ACC112 (cell line): ENCODE results near the gene ETFDH.
"Not testable (repeated sequence)": the region's sequence is repeated elsewhere in the genome, so short reads cannot be mapped to it uniquely, and the experiment has no call there.

Experiments used
- H2AFZ ChIP-seq: fragments of 200-600 bp; sonication (generic); one replicate; pipeline ENCODE4 v1.6.0; 2017; ENCODE audit warnings: antibody characterized with exemption, low read length; ENCODE audit not compliant: unreplicated experiment
- H3K27ac ChIP-seq: fragments of 200-600 bp; sonication (generic); 2 replicates; pipeline ENCODE4 v1.5.1; 2014; ENCODE audit warnings: low read depth, mild to moderate bottlenecking, antibody characterized with exemption, low read length, moderate library complexity
- H3K27me3 ChIP-seq: fragments of 200-600 bp; sonication (generic); 2 replicates; pipeline ENCODE4 v1.6.1; 2014; ENCODE audit warnings: mild to moderate bottlenecking, antibody characterized with exemption, low read length, moderate library complexity, mixed read lengths; ENCODE audit not compliant: insufficient read depth
- H3K36me3 ChIP-seq: fragments of 200-600 bp; sonication (generic); 2 replicates; pipeline ENCODE4 v1.6.1; 2016; ENCODE audit warnings: mild to moderate bottlenecking, antibody characterized with exemption, low read length, moderate library complexity, mixed read lengths; ENCODE audit not compliant: insufficient read depth
- H3K4me1 ChIP-seq: fragments of 200-600 bp; sonication (generic); one replicate; pipeline ENCODE4 v1.6.1; 2016; ENCODE audit warnings: low read length, mixed read lengths; ENCODE audit not compliant: insufficient read depth, unreplicated experiment, control insufficient read depth
- H3K4me3 ChIP-seq: fragments of 200-600 bp; sonication (generic); 2 replicates; pipeline ENCODE4 v1.5.1; 2014; ENCODE audit warnings: mild to moderate bottlenecking, low read depth, low read length
- H3K79me2 ChIP-seq: fragments of 200-600 bp; sonication (generic); one replicate; pipeline ENCODE4 v1.6.0; 2016; ENCODE audit warnings: low read length; ENCODE audit not compliant: control insufficient read depth, unreplicated experiment, insufficient read depth

ETFDH gene

DNA sequence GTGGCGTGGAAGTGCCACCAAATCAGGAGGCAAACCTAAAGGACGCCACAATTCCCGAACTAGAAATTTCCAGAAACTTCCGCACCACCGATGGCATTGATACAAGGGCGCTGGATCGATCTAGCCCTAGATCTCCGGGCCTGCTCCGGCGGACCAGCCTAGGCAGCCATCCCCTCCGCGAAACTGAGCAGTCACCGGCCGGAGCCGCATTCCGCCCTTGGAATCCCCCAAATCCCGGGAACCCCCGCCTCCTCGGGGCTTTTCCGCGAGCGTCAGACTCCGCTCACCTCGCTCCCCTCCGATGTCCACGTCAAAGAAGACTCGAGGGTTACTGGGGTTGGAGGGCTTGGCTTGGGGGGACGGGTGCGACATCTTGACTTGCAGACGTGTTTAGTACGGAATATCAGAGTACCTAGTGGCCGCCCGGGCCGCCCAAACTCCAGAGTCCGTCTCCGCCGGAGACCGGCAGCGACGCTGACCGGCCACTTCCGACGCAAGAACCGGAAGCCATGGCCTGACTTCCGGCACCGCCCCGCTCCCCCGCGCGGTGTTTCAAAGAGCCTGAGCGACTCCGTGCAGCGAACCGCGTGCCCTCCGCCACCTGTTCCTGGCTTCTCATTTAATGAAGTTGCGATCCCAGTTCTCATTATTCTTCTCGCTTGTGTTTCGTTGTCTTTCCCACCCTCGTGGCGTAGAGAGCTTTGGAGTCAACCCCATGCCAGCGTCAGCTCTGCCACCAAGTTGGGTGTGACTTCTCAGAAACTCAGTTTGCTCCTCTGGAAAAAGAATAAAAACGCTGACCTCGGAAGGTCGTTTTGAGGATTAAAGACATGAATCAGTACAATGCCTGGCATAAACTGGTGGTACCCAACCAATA is 51.1 kb downstream of the ETFDH start, which contains the start of gene PPID:
PPID (minus strand) TSS at position 480 of the 877 bp plus-strand sequence; CDS start at position 372, 108 bp downstream.
- H3K27me3 ChIP-seq: 0 out of 2 replicates have a peak, but pooled peaks cover 1% of the 10 kb centered on the region
- peak within 1 kb of the TSS; percentile 98 for H2AFZ ChIP-seq
- peak within 1 kb of the TSS; percentile 80 for H3K4me3 ChIP-seq
- H3K27ac ChIP-seq: peak within 1 kb of the TSS; percentile 77
- H3K79me2 ChIP-seq: peaks cover 23% of the 10 kb centered on the region
- H3K4me1 ChIP-seq: no peaks in the 10 kb centered on the region
- peaks cover 17% of the 10 kb centered on the region for H3K36me3 ChIP-seq

DNA sequence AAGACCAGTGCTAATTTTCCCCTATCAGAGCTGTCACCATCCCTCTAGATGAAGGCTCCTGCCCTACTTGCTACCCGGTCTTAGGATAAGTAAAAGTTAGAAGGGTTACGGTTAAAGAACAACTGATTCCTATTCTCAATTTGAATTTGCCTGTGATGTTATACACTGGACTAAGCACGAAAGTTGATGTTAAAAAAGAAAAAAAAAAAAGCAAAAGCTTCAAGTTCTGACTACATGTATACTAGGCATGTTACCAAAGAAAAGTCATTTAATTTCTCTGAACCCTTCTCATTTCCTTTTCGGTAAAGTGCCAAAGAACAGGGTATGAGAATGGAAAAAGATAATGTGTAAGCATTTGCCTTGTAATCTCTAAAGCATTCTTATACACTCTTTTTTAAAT is 52.5 kb downstream of the ETFDH start:
- Histone ChIP-seq H3K36me3 (peaks cover 5% of the 10 kb centered on the region), H3K27ac (no peak overlapping the region), H2AFZ (no peak overlapping the region), H3K4me3 (no peak overlapping the region), H3K27me3 (0 out of 2 replicates have a peak, but pooled peaks cover 6% of the 10 kb centered on the region), H3K4me1 (peaks cover under 1% of the 10 kb centered on the region), H3K79me2 (peaks cover 23% of the 10 kb centered on the region)

DNA sequence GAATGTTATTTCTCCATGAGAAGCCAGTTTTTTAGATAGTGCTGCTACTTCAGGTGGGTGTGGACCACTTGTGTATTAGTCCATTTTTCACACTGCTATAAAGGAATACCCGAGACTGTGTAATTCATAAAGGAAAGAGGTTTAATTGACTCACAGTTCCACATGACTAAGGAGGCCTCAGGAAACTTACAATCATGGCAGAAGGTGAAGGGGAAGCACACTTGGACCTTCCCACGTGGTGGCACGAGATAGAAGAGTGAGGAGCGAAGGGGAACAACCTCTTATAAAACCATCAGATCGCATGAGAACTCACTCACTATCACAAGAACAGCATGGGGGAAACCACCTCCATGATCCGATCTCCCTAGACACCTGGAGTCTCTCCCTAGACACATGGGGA is 54.5 kb downstream of the ETFDH start:
- Histone ChIP-seq H3K4me1 (peaks cover 3% of the 10 kb centered on the region), H3K27me3 (0 out of 2 replicates have a peak, but pooled peaks cover 6% of the 10 kb centered on the region), H3K36me3 (no peaks in the 10 kb centered on the region), H3K27ac (no peak overlapping the region), H3K4me3 (no peak overlapping the region), H3K79me2 (peaks cover 15% of the 10 kb centered on the region), H2AFZ (no peak overlapping the region)

DNA sequence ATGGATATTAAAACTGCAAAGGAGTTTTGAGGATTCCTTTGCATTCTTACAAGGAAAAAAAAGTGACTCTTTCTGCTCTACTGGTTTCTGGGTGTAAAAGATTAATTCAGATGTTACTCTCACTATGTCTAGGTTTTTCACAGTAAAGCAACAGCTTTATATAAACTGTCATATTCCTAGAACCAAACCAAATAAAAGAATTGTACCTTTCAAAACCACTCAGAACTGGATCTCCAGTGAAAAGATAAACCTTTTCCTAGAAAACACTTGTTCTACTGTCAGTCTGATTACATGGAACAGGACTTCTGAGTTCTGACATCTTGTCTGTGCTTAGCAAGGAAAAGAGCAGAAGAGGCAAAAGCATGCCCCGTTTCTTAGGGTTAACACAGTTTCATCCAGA is 56.1 kb downstream of the ETFDH start:
- peaks cover 3% of the 10 kb centered on the region for H3K4me1 ChIP-seq
- no peaks in the 10 kb centered on the region for H3K79me2 ChIP-seq
- H3K36me3 ChIP-seq: no peaks in the 10 kb centered on the region
- 0 out of 2 replicates have a peak, but pooled peaks cover 6% of the 10 kb centered on the region for H3K27me3 ChIP-seq
- no peak overlapping the region for H3K4me3 ChIP-seq
- H2AFZ ChIP-seq: no peak overlapping the region
- H3K27ac ChIP-seq: no peak overlapping the region

DNA sequence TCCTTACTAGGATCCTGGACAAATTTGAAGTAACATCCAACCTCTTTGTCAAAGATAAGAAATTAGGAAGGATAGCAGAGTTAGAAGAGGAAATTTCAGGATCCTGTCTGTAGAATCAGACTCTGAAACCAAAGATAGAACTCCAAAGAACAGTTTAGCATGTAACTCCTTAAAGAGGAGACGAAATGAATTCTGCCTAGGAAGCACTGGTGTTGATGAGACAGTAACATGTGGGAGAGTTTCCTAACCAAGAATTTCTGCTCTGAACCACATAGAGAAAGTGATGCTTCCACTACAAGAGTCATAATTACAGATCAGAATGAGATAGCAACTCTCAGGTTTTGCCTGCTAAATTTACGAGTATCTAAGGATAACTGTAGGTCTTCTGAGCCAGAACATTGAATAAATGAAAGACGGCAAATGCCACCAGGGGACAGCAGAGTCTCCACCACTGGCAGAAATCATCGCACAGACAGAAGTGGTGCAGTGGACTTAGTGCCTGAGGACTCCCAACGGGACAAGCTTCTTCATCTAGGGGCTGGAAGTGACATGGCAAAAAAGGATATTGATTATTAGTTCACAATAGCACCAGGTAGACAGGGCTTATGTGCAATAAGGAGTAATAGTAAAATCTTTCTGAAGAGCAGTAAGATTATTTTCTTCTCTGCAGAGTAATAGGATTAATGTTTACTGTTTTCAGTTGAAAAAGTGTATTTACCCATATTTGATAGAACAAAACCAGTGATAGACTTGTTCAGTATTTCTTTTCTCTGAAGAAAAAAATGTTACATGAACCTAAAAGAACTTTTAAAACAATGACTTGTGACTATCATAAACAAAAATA is 57.8 kb downstream of the ETFDH start:
- Histone ChIP-seq H2AFZ (peak overlapping the region; percentile 36), H3K27ac (no peak overlapping the region), H3K4me1 (peaks cover 3% of the 10 kb centered on the region), H3K4me3 (no peak overlapping the region), H3K27me3 (0 out of 2 replicates have a peak, but pooled peaks cover 6% of the 10 kb centered on the region), H3K79me2 (no peaks in the 10 kb centered on the region), H3K36me3 (no peaks in the 10 kb centered on the region)

DNA sequence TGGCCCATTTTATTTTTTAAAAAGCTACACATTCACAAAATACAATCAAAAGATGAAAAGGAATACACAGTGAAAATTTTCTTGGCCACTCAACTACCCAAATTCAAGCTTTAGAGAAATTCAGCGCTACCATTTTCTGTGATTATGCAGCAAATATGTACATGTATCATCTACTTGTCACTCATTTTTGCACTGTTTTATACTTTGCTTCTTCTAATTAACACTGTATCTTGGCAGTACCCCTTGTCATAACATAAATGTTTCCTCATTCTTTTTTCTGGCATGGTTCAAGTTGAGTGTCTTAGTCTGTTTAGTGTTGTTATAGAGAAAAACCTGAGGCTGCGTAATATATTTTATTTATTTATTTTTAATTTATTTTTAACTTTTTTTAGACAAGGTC is 66.8 kb downstream of the ETFDH start:
- Histone ChIP-seq H3K27ac (no peak overlapping the region), H3K36me3 (no peaks in the 10 kb centered on the region), H3K27me3 (no peaks in the 10 kb centered on the region), H2AFZ (no peak overlapping the region), H3K79me2 (no peaks in the 10 kb centered on the region), H3K4me3 (no peak overlapping the region), H3K4me1 (no peaks in the 10 kb centered on the region)

DNA sequence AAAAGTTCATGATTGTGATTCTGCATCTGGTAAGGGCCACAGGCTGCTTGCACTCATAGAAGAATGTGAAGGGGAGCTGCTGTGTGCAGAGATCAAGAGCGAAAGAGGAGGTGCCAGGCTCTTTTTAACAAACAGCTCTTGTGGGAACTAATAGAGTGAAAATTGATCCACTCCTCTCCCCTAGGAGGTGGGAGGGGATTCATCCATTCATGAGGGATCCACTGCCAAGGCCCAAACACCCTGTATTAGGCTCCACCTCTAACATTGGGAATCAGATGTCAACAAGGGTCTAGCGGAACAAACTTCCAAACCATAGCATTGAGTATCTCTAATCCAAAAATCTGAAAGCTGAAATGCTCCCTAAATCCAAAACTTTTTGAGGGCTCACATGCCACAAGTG is 67.5 kb downstream of the ETFDH start:
- no peaks in the 10 kb centered on the region for H3K27me3 ChIP-seq
- H3K4me1 ChIP-seq: no peaks in the 10 kb centered on the region
- no peak overlapping the region for H3K4me3 ChIP-seq
- no peaks in the 10 kb centered on the region for H3K79me2 ChIP-seq
- no peaks in the 10 kb centered on the region for H3K36me3 ChIP-seq
- H2AFZ ChIP-seq: no peak overlapping the region
- no peak overlapping the region for H3K27ac ChIP-seq

DNA sequence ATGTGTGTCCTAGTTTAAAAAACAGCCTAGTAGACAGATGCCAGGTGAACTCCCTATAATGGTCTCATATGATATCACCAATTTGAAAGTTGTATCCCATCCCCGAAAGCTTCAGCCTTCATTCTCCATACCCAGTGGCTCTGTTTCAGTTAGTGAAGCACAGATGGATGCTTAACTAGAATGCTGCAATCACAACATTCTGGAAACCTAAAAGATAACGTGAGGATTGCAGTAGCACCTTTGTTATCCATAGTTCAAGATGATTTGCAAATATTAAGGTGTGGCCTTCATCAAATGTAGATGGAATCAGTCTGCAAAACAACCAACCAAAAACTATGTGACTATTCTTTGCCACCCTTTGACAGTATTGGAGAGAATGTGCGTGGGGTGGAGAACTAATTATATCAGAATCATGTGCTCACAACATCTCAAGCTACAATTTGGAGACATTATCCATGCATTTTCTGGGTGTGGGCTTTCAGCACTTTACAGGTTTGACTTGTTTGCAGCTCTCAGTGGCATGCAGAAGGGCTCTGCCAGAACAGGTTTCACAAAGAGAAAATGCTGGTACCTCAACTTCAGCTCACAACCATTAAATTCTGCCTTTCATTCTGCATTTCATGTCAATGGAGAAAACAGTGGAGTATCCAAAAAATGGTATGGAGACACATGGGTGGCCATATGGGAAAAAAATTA is 69.4 kb downstream of the ETFDH start:
- no peak overlapping the region for H3K27ac ChIP-seq
- no peaks in the 10 kb centered on the region for H3K27me3 ChIP-seq
- no peaks in the 10 kb centered on the region for H3K4me1 ChIP-seq

DNA sequence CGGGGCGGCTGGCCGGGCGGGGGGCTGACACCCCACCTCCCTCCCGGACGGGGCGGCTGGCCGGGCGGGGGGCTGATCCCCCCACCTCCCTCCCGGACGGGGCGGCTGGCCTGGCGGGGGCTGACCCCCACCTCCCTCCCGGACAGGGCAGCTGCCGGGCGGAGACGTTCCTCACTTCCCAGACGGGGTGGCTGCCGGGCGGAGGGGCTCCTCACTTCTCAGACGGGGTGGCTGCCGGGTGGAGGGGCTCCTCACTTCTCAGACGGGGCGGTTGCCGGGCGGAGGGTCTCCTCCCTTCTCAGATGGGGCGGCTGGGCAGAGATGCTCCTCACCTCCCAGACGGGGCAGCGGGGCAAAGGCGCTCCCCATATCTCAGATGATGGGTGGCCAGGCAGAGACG is 74.4 kb downstream of the ETFDH start:
- not testable (repeated sequence) for H3K4me1 ChIP-seq, H3K27me3 ChIP-seq, H3K79me2 ChIP-seq, H3K36me3 ChIP-seq, H2AFZ ChIP-seq, H3K4me3 ChIP-seq, H3K27ac ChIP-seq

More for the DNA sequence above, 69.4 kb downstream of the ETFDH start:
- Histone ChIP-seq H3K36me3 (no peaks in the 10 kb centered on the region), H3K79me2 (no peaks in the 10 kb centered on the region), H3K4me3 (no peak overlapping the region), H2AFZ (no peak overlapping the region)

DNA sequence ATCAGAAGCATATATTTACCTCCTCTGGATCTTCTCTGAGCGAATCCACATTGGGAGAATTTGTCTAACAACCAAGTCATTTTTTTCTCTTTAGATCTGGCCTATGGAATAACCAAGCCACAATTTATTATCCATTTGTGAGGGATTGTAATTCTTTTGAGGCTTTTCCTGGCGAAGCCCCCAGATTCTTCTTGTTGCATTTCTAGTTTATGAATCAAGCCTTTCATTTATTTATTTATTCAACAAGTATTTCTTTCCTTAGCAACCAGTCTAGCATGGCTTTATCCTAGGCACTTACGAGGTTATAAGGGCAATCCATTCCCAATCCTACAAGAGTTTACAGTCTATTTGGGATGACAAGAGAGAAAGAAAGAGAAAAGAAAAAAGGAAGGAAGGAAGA is 78.3 kb downstream of the ETFDH start:
- H3K4me3 ChIP-seq: no peak overlapping the region
- no peak overlapping the region for H2AFZ ChIP-seq
- no peak overlapping the region for H3K27ac ChIP-seq
- H3K79me2 ChIP-seq: no peaks in the 10 kb centered on the region
- no peaks in the 10 kb centered on the region for H3K27me3 ChIP-seq
- H3K4me1 ChIP-seq: peaks cover 4% of the 10 kb centered on the region
- no peaks in the 10 kb centered on the region for H3K36me3 ChIP-seq
